Keratinocyte (primary cell): Measurements from ENCODE around the gene MEIG1. TPM values are rescaled to one million over a fixed set of nuclear protein-coding genes. Genes with fewer than 3 reads are reported as not detected.

Experiments
- DNase-seq: peaks from one replicate; pipeline ENCODE4 v3.0.0-alpha.2; 2011; ENCODE audit warnings: low read depth, missing footprints, low spot score
- FAIRE-seq: peaks from 2 replicates; lab custom pipeline; 2011; peaks lifted over from hg19 to GRCh38; lab: Jason Lieb, UNC
- H2AFZ ChIP-seq: 2 replicates; pipeline ENCODE4 v1.6.0; 2012; ENCODE audit warnings: low read length, control low read depth, inconsistent platforms; ENCODE audit not compliant: control insufficient read depth
- H3K27ac ChIP-seq: 2 replicates; pipeline ENCODE4 v1.5.1; 2011; ENCODE audit warnings: low read length; ENCODE audit not compliant: control insufficient read depth, insufficient read depth
- H3K27me3 ChIP-seq: 3 replicates; pipeline ENCODE4 v1.6.0; 2011; ENCODE audit warnings: low read length; ENCODE audit not compliant: control insufficient read depth, insufficient read depth; ENCODE audit errors: extremely low read depth
- H3K36me3 ChIP-seq, 2 experiments: 2 replicates in 1 of 2; 3 replicates in 1 of 2; pipeline ENCODE4 v1.5.1; 2011; ENCODE audit warnings: low read length in 2 of 2, mild to moderate bottlenecking in 1 of 2; ENCODE audit not compliant: control insufficient read depth in 2 of 2, insufficient read depth in 2 of 2; ENCODE audit errors: extremely low read depth in 1 of 2
- H3K4me1 ChIP-seq: 3 replicates; pipeline ENCODE4 v1.5.1; 2011; ENCODE audit warnings: low read length; ENCODE audit not compliant: control insufficient read depth, insufficient read depth; ENCODE audit errors: extremely low read depth
- H3K4me2 ChIP-seq: 3 replicates; pipeline ENCODE4 v1.6.0; 2011; ENCODE audit warnings: low read depth, low read length; ENCODE audit not compliant: control insufficient read depth, insufficient read depth; ENCODE audit errors: extremely low read depth
- H3K4me3 ChIP-seq, 3 experiments: fragments of 200-600 bp in 1 of 3; sonication (generic) in 1 of 3; 2 replicates in 2 of 3; 3 replicates in 1 of 3; pipeline ENCODE4 v1.5.1; 2011 to 2016; ENCODE audit warnings: low read length in 3 of 3, mild to moderate bottlenecking in 3 of 3, control low read depth in 2 of 3, inconsistent platforms in 1 of 3, low read depth in 1 of 3, mixed read lengths in 1 of 3, mixed run types in 1 of 3, moderate library complexity in 1 of 3; ENCODE audit not compliant: control insufficient read depth in 2 of 3, insufficient read depth in 2 of 3; ENCODE audit errors: extremely low read depth in 1 of 3
- H3K79me2 ChIP-seq: 2 replicates; pipeline ENCODE4 v1.6.0; 2012; ENCODE audit warnings: low read length; ENCODE audit not compliant: control insufficient read depth, insufficient read depth
- H3K9ac ChIP-seq: 3 replicates; pipeline ENCODE4 v1.6.0; 2011; ENCODE audit warnings: low read length; ENCODE audit not compliant: control insufficient read depth, insufficient read depth; ENCODE audit errors: extremely low read depth
- H3K9me1 ChIP-seq: 3 replicates; pipeline ENCODE4 v1.6.0; 2011; ENCODE audit warnings: low read length; ENCODE audit not compliant: control insufficient read depth, insufficient read depth; ENCODE audit errors: extremely low read depth
- H3K9me3 ChIP-seq: 2 replicates; pipeline ENCODE4 v1.5.1; 2012; ENCODE audit warnings: low read depth, low read length; ENCODE audit not compliant: control insufficient read depth
- H4K20me1 ChIP-seq: 3 replicates; pipeline ENCODE4 v1.6.0; 2011; ENCODE audit warnings: low read length; ENCODE audit not compliant: control insufficient read depth, insufficient read depth; ENCODE audit errors: extremely low read depth
- CTCF ChIP-seq, 3 experiments: IDR thresholded peaks in 1 of 3; conservative IDR thresholded peaks in 1 of 3; optimal IDR thresholded peaks in 1 of 3; 2 replicates in 2 of 3; 3 replicates in 1 of 3; pipeline versions ENCODE3 to v1.5.1; 2011; ENCODE audit warnings: low read length in 3 of 3, mild to moderate bottlenecking in 3 of 3, moderate library complexity in 2 of 3, control low read depth in 1 of 3, inconsistent platforms in 1 of 3; ENCODE audit not compliant: insufficient read depth in 2 of 3; ENCODE audit errors: extremely low read depth in 1 of 3
- EZH2 ChIP-seq: IDR thresholded peaks from one replicate; pipeline ENCODE4 v1.6.1; 2012; ENCODE audit warnings: inconsistent platforms, mild to moderate bottlenecking, low read length, moderate library complexity
- dilution Hi-C: fragments of 300-500 bp; cut with MboI; formaldehyde crosslinking; loops from one replicate; pipeline ENCODE4 v1.7.0; 2020; ENCODE audit warnings: low sequenced_read_pairs; ENCODE audit not compliant: extremely low pct_ligation_motif_present
- polyA plus RNA-seq, 5 experiments: library from polyadenylated mRNA; depleted of rRNA in 3 of 5; stranded (reverse) in 3 of 5; stranded (forward) in 1 of 5; unstranded in 1 of 5; fragments of >200 nt; gene quantifications; 1 replicate in 1 of 5; 2 replicates in 3 of 5; 3 replicates in 1 of 5; pipeline versions ENCODE4 v1.2.1 to v1.2.3, GENCODE V29; 2011 to 2012; ENCODE audit warnings: missing spikeins in 2 of 5, low read depth in 1 of 5, low replicate concordance in 1 of 5

The MEIG1 gene
- polyA plus RNA-seq, 1 donor (not counting 4 experiments of a cell fraction or from before 2014, with no cell fraction given), result 0.33 TPM

- H3K36me3 ChIP-seq, result peaks cover 8 to 23% of the 10 kb centered on the region in 2 experiments
- H2AFZ ChIP-seq, result no peak overlapping the region
- H3K79me2 ChIP-seq, result no peaks in the 10 kb centered on the region
- H3K27me3 ChIP-seq, result no peaks in the 10 kb centered on the region
- H3K9ac ChIP-seq, result no peak overlapping the region
- H3K9me3 ChIP-seq, result no peaks in the 10 kb centered on the region
- no peak overlapping the region for H3K4me2 ChIP-seq
- no peaks in the 10 kb centered on the region for H3K9me1 ChIP-seq
- FAIRE-seq, result no peak
- no peaks in the 10 kb centered on the region for H3K4me1 ChIP-seq
- TF ChIP-seq CTCF (optimal IDR thresholded peaks at IDR 0.05 in 1 of 3, IDR thresholded peaks at IDR 0.05 in 1 of 3, conservative IDR thresholded peaks at IDR 0.05 in 1 of 3; ENCODE audit: extremely low read depth in 1 of 3, insufficient read depth in 2 of 3, low read length in 3 of 3) (no peak), EZH2 (no peak)
- H4K20me1 ChIP-seq, result no peaks in the 10 kb centered on the region
- dilution Hi-C loops, result no loop called here
- no peak for DNase-seq
- H3K4me3 ChIP-seq, result no peak overlapping the region
- no peak overlapping the region for H3K27ac ChIP-seq
Observed at GRCh38 chr10:14911801-14912200, 47.4 kb upstream of the MEIG1 start.

DNA sequence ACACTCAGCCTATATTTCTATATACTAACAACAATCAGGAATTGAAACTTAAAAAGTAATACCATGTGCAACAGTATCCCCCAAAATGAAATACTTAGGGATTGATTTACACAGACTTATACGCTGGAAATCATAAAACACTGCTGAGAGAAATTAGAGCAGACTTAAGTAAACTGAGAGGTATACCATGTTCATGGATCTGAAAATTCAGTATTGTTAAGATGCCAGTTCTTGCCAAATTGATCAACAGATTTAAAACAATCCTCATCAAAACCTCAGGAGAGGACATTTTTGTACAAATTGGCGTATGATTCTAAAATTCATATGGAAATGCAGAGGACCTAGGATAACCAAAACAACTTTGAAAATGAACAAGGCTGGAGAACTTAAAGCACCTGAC, 42.6 kb upstream of the MEIG1 start:
- H3K9me1 ChIP-seq, result no peaks in the 10 kb centered on the region
- H3K4me1 ChIP-seq, result no peaks in the 10 kb centered on the region
- no peak overlapping the region for H3K4me3 ChIP-seq
- DNase-seq (no peak), FAIRE-seq (no peak)
- H3K9me3 ChIP-seq, result no peaks in the 10 kb centered on the region
- H3K9ac ChIP-seq, result no peak overlapping the region
- H3K27me3 ChIP-seq, result no peaks in the 10 kb centered on the region
- no peak for TF ChIP-seq CTCF (optimal IDR thresholded peaks at IDR 0.05 in 1 of 3, IDR thresholded peaks at IDR 0.05 in 1 of 3, conservative IDR thresholded peaks at IDR 0.05 in 1 of 3; ENCODE audit: extremely low read depth in 1 of 3, insufficient read depth in 2 of 3, low read length in 3 of 3)
- TF ChIP-seq EZH2, result no peak
- no peak overlapping the region for H2AFZ ChIP-seq
- H3K36me3 ChIP-seq, result peaks cover 3 to 12% of the 10 kb centered on the region in 2 experiments
- H3K27ac ChIP-seq, result no peak overlapping the region
- H3K4me2 ChIP-seq, result no peak overlapping the region
- H3K79me2 ChIP-seq, result no peaks in the 10 kb centered on the region
- dilution Hi-C loops, result no loop called here
- no peaks in the 10 kb centered on the region for H4K20me1 ChIP-seq
